CD4-positive, alpha-beta T cell (primary cell): Measurements from ENCODE around the gene ADAMTS17. TPM values are rescaled to one million over a fixed set of nuclear protein-coding genes. Genes with fewer than 3 reads are reported as not detected.

Experiments used
- ATAC-seq: fragments of 200-7000 bp; cut with Tn5 transposase; one replicate; pipeline ENCODE4 v1.10.0; 2022; ENCODE audit warnings: mild to moderate bottlenecking; ENCODE audit not compliant: poor library complexity
- CTCF ChIA-PET: fragments of 350-600 bp; sonication (Branson Sonifier 250); formaldehyde crosslinking; loops from one replicate; lab custom pipeline; 2021; ENCODE audit warnings: antibody characterized with exemption, inconsistent platforms; lab: Charles Lee
- POLR2A ChIA-PET: fragments of 350-600 bp; sonication (Branson Sonifier 250); formaldehyde crosslinking; loops from one replicate; lab custom pipeline; 2021; ENCODE audit warnings: antibody characterized with exemption, inconsistent platforms; lab: Charles Lee
- DNase-seq, 14 experiments: peaks; one replicate each; pipeline ENCODE4 v3.0.0-alpha.2; 2013 to 2020; ENCODE audit warnings: mixed read lengths in 2 of 14
- H3K27ac ChIP-seq, 2 donors: one replicate each; pipeline versions ENCODE4 v1.5.1 to v1.7.0; 2013; ENCODE audit warnings: low read length in 2 of 2, low read depth in 1 of 2, mild to moderate bottlenecking in 1 of 2
- H3K27me3 ChIP-seq, 2 experiments: 1 replicate in 1 of 2; 2 replicates in 1 of 2; pipeline versions ENCODE4 v1.6.1 to v1.7.0; 2013; ENCODE audit warnings: low read length in 2 of 2, control low read depth in 1 of 2, mild to moderate bottlenecking in 1 of 2, moderate library complexity in 1 of 2; ENCODE audit not compliant: insufficient read depth in 2 of 2, control insufficient read depth in 1 of 2
- H3K36me3 ChIP-seq: one replicate; pipeline ENCODE4 v1.6.1; 2013; ENCODE audit warnings: low read length, control low read depth; ENCODE audit not compliant: insufficient read depth
- H3K4me1 ChIP-seq: one replicate; pipeline ENCODE4 v1.6.1; 2013; ENCODE audit warnings: low read length, control low read depth; ENCODE audit not compliant: insufficient read depth
- H3K4me3 ChIP-seq: one replicate; pipeline ENCODE4 v1.5.1; 2013; ENCODE audit warnings: mild to moderate bottlenecking, low read length, moderate library complexity
- H3K9me3 ChIP-seq, 2 experiments: 1 replicate in 1 of 2; 2 replicates in 1 of 2; pipeline versions ENCODE4 v1.6.1 to v1.7.0; 2013; ENCODE audit warnings: low read length in 2 of 2, mild to moderate bottlenecking in 2 of 2, control low read depth in 1 of 2, moderate library complexity in 1 of 2; ENCODE audit not compliant: control insufficient read depth in 1 of 2, insufficient read depth in 1 of 2
- H3K27ac Mint-ChIP-seq: one replicate; pipeline ENCODE4 v1.8.0; 2020; ENCODE audit warnings: mixed read lengths
- H3K27me3 Mint-ChIP-seq: one replicate; pipeline ENCODE4 v1.8.0; 2021; ENCODE audit warnings: mixed read lengths
- H3K36me3 Mint-ChIP-seq: one replicate; pipeline ENCODE4 v1.8.0; 2021; ENCODE audit warnings: low read depth, mixed read lengths
- H3K4me1 Mint-ChIP-seq: one replicate; pipeline ENCODE4 v1.8.0; 2021; ENCODE audit warnings: low read depth, mixed read lengths
- H3K4me3 Mint-ChIP-seq: one replicate; pipeline ENCODE4 v1.8.0; 2020; ENCODE audit warnings: mild to moderate bottlenecking, mixed read lengths
- H3K9me3 Mint-ChIP-seq: one replicate; pipeline ENCODE4 v1.8.0; 2020; ENCODE audit warnings: mixed read lengths
- CTCF ChIP-seq: fragments of 200-600 bp; IDR thresholded peaks from one replicate; pipeline ENCODE4 v1.8.0; 2022; ENCODE audit warnings: antibody characterized with exemption, mild to moderate bottlenecking
- intact Hi-C, 2 experiments: fragments of 100-400 bp; cut with DNase I in 1 of 2; cut with micrococcal nuclease in 1 of 2; formaldehyde crosslinking; loops; one replicate each; pipeline versions ENCODE4 v1.15.1 to v1.9.0; 2023 to 2025; cut with DNase I, micrococcal nuclease
- total RNA-seq, 174 experiments: library from RNA in 2 of 174; stranded (reverse) in 2 of 174; gene quantifications; one replicate each; pipeline ENCODE4 v1.2.3 and lab custom pipeline; 2021 to 2026

The ADAMTS17 gene
- total RNA-seq, 2 experiments from 2014 or later, result 9.9 to 13.2 TPM

GRCh38 chr15:100192097-100193080, 149.4 kb downstream of the ADAMTS17 start:
- Mint-ChIP-seq H3K27me3 (no peaks in the 10 kb centered on the region), H3K4me3 (no peak overlapping the region), H3K9me3 (no peaks in the 10 kb centered on the region), H3K4me1 (no peaks in the 10 kb centered on the region), H3K27ac (no peak overlapping the region), H3K36me3 (no peaks in the 10 kb centered on the region)
- CTCF ChIA-PET, result no interaction called here
- POLR2A ChIA-PET, result no interaction called here
- intact Hi-C loops, result no loop called here
- H3K4me1 ChIP-seq, result no peaks in the 10 kb centered on the region
- ATAC-seq (no peak), DNase-seq (no peak)
- no peaks in the 10 kb centered on the region for H3K9me3 ChIP-seq
- H3K27me3 ChIP-seq, result no peaks in the 10 kb centered on the region
- no peaks in the 10 kb centered on the region for H3K36me3 ChIP-seq
- no peak overlapping the region for H3K27ac ChIP-seq
- H3K4me3 ChIP-seq, result no peak overlapping the region
- TF ChIP-seq CTCF, result no peak

- H3K9me3 ChIP-seq, result no peaks in the 10 kb centered on the region
- CTCF ChIA-PET, result no interaction called here
- TF ChIP-seq CTCF, result no peak
- no peak overlapping the region for H3K27ac Mint-ChIP-seq
- ATAC-seq (no peak), DNase-seq (no peak)
- H3K36me3 ChIP-seq, result no peaks in the 10 kb centered on the region
- H3K4me1 ChIP-seq, result no peaks in the 10 kb centered on the region
- no peaks in the 10 kb centered on the region for H3K36me3 Mint-ChIP-seq
- POLR2A ChIA-PET, result no interaction called here
- no peak overlapping the region for H3K27ac ChIP-seq
- H3K27me3 ChIP-seq, result no peaks in the 10 kb centered on the region
- no peak overlapping the region for H3K4me3 ChIP-seq
- H3K4me1 Mint-ChIP-seq, result no peaks in the 10 kb centered on the region
- no peaks in the 10 kb centered on the region for H3K27me3 Mint-ChIP-seq
- intact Hi-C loops, result no loop called here
- no peaks in the 10 kb centered on the region for H3K9me3 Mint-ChIP-seq
- no peak overlapping the region for H3K4me3 Mint-ChIP-seq
Observed at GRCh38 chr15:100191161-100191560, 150.6 kb downstream of the ADAMTS17 start.

GRCh38 chr15:100190675-100191074, 151.1 kb downstream of the ADAMTS17 start:
- Mint-ChIP-seq H3K4me3 (no peak overlapping the region), H3K27me3 (no peaks in the 10 kb centered on the region), H3K36me3 (no peaks in the 10 kb centered on the region), H3K4me1 (no peaks in the 10 kb centered on the region), H3K27ac (no peak overlapping the region), H3K9me3 (no peaks in the 10 kb centered on the region)
- Histone ChIP-seq H3K27me3 (no peaks in the 10 kb centered on the region), H3K36me3 (no peaks in the 10 kb centered on the region), H3K4me1 (no peaks in the 10 kb centered on the region), H3K4me3 (no peak overlapping the region), H3K9me3 (no peaks in the 10 kb centered on the region), H3K27ac (no peak overlapping the region)
- ChIA-PET CTCF (no interaction called here), POLR2A (no interaction called here)
- DNase-seq, result no peak
- intact Hi-C loops, result no loop called here
- ATAC-seq, result no peak
- TF ChIP-seq CTCF, result no peak
